Neural progenitor cell (in vitro differentiated cells): ENCODE data around the gene CDK8. TPM values are rescaled to one million over a fixed set of nuclear protein-coding genes. Genes with fewer than 3 reads are reported as not detected.

Experiments used
- DNase-seq: peaks from one replicate; pipeline ENCODE4 v3.0.0-alpha.2; 2016; ENCODE audit warnings: low spot score
- H2AFZ ChIP-seq: fragments of 200-600 bp; sonication (generic); replicated peaks from 2 replicates; pipeline ENCODE4 v1.6.1; 2016; ENCODE audit warnings: antibody characterized with exemption
- H3F3A ChIP-seq: fragments of 200-600 bp; sonication (generic); 2 replicates; pipeline ENCODE4 v1.6.1; 2016; ENCODE audit warnings: antibody characterized with exemption, low read depth
- H3K27ac ChIP-seq: fragments of 200-600 bp; sonication (generic); 2 replicates; pipeline ENCODE4 v1.5.1; 2016; ENCODE audit warnings: mild to moderate bottlenecking
- H3K27me3 ChIP-seq: fragments of 200-600 bp; sonication (generic); 2 replicates; pipeline ENCODE4 v1.6.1; 2016; ENCODE audit warnings: mild to moderate bottlenecking, moderate library complexity
- H3K36me3 ChIP-seq: fragments of 200-600 bp; sonication (generic); 2 replicates; pipeline ENCODE4 v1.5.1; 2016
- H3K4me1 ChIP-seq: fragments of 200-600 bp; sonication (generic); 2 replicates; pipeline ENCODE4 v1.6.1; 2016; ENCODE audit warnings: mixed run types
- H3K4me2 ChIP-seq: fragments of 200-600 bp; sonication (generic); 2 replicates; pipeline ENCODE4 v1.6.1; 2016
- H3K4me3 ChIP-seq: fragments of 200-600 bp; sonication (generic); 2 replicates; pipeline ENCODE4 v1.5.1; 2016
- H3K79me2 ChIP-seq: fragments of 200-600 bp; sonication (generic); 2 replicates; pipeline ENCODE4 v1.6.1; 2016; ENCODE audit warnings: low read depth
- H3K9ac ChIP-seq: fragments of 200-600 bp; sonication (generic); 2 replicates; pipeline ENCODE4 v1.6.1; 2016
- H3K9me3 ChIP-seq: fragments of 200-600 bp; sonication (generic); 2 replicates; pipeline ENCODE4 v1.5.1; 2016; ENCODE audit warnings: low read depth
- H4K20me1 ChIP-seq: fragments of 200-600 bp; sonication (generic); 2 replicates; pipeline ENCODE4 v1.6.1; 2016; ENCODE audit warnings: low read depth
- H3K27ac Mint-ChIP-seq: 3 replicates; pipeline ENCODE4 v1.8.0; 2021; ENCODE audit warnings: mixed read lengths
- H3K27me3 Mint-ChIP-seq: 2 replicates; pipeline ENCODE4 v1.8.0; 2022; ENCODE audit warnings: low read depth, mild to moderate bottlenecking, inconsistent platforms, moderate library complexity, mixed read lengths; ENCODE audit not compliant: insufficient read depth
- H3K36me3 Mint-ChIP-seq: 3 replicates; pipeline ENCODE4 v1.8.0; 2021; ENCODE audit warnings: mixed read lengths
- H3K4me1 Mint-ChIP-seq: 3 replicates; pipeline ENCODE4 v1.8.0; 2021; ENCODE audit warnings: mixed read lengths
- H3K4me3 Mint-ChIP-seq: 3 replicates; pipeline ENCODE4 v1.8.0; 2021; ENCODE audit warnings: mild to moderate bottlenecking, moderate library complexity, mixed read lengths
- H3K9me3 Mint-ChIP-seq: 3 replicates; pipeline ENCODE4 v1.8.0; 2020; ENCODE audit warnings: mixed read lengths
- CTCF ChIP-seq: fragments of 200-600 bp; sonication (generic); IDR thresholded peaks from 2 replicates; pipeline ENCODE4 v1.5.1; 2017; ENCODE audit warnings: antibody characterized with exemption, mild to moderate bottlenecking
- EZH2 ChIP-seq: fragments of 200-600 bp; sonication (generic); IDR thresholded peaks from 2 replicates; pipeline ENCODE4 v1.6.1; 2017; ENCODE audit warnings: antibody characterized with exemption, mild to moderate bottlenecking, moderate library complexity
- EZH2phosphoT487 ChIP-seq: fragments of 200-600 bp; sonication (generic); IDR thresholded peaks from 2 replicates; pipeline ENCODE4 v1.6.1; 2017; ENCODE audit warnings: antibody characterized with exemption
- total RNA-seq: library from RNA; depleted of rRNA; stranded (reverse); fragments of >200 nt; gene quantifications from 2 replicates; pipeline ENCODE4 v1.2.3, GENCODE V29; 2015; ENCODE audit warnings: low replicate concordance

The CDK8 gene
- total RNA-seq, 1 donor from 2014 or later = 69.3 TPM

DNA sequence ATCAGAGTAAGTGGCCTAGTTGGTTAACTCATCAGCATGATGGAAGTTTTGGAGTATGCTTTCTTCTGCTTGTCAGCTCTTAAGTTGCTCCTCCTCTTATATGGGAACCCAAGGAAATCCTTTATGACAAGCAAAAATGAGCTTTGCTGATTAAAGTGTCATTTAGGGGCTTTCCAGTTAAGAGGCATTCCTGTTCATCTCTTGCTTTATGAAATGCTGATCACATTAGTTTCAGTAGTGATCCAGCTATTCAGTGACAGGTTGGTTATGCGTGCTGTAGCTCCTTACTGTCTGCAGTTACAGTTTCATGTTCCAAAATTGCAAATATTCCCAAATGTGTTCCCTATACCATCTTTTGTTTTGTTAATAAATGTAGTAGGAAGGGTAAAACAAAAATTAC lies 146.6 kb downstream of the CDK8 start:
- DNase-seq = no peak
- Mint-ChIP-seq H3K4me1 (no peaks in the 10 kb centered on the region), H3K4me3 (no peak overlapping the region), H3K27ac (no peak overlapping the region), H3K27me3 (no peaks in the 10 kb centered on the region), H3K36me3 (peaks cover 17% of the 10 kb centered on the region), H3K9me3 (no peaks in the 10 kb centered on the region)
- no peaks in the 10 kb centered on the region for H3F3A ChIP-seq
- no peaks in the 10 kb centered on the region for H3K4me1 ChIP-seq
- no peak overlapping the region for H2AFZ ChIP-seq
- no peaks in the 10 kb centered on the region for H3K9me3 ChIP-seq
- H4K20me1 ChIP-seq = no peaks in the 10 kb centered on the region
- no peak overlapping the region for H3K9ac ChIP-seq
- H3K4me2 ChIP-seq = no peak overlapping the region
- H3K79me2 ChIP-seq = no peaks in the 10 kb centered on the region
- H3K4me3 ChIP-seq = no peak overlapping the region
- no peak overlapping the region for H3K27ac ChIP-seq
- peaks cover 6% of the 10 kb centered on the region for H3K36me3 ChIP-seq
- no peaks in the 10 kb centered on the region for H3K27me3 ChIP-seq
- TF ChIP-seq CTCF = no peak
- TF ChIP-seq EZH2 = no peak
- no peak for TF ChIP-seq EZH2phosphoT487

DNA sequence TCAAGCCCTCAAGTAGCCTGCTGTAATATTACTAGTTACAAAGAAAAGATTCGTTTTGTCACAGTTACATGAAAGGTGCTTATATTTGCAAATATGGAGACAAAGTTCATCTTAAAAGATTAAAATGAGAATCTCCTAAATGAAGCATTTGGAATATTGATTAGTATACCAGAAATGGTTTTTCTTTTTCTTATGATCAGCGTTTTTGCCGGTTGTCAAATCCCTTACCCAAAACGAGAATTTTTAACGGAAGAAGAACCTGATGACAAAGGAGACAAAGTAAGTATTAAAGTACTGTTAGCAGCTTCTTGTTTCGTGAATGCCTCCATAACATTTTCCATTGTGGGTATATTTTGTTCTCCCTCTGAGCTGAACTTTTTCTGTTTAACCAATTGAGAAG lies 147.1 kb downstream of the CDK8 start:
- Histone ChIP-seq H3K9ac (no peak overlapping the region), H3K36me3 (peaks cover 6% of the 10 kb centered on the region), H2AFZ (no peak overlapping the region), H3K4me1 (no peaks in the 10 kb centered on the region), H3F3A (no peaks in the 10 kb centered on the region), H3K4me2 (no peak overlapping the region), H3K9me3 (no peaks in the 10 kb centered on the region), H3K79me2 (no peaks in the 10 kb centered on the region), H3K27me3 (no peaks in the 10 kb centered on the region), H4K20me1 (no peaks in the 10 kb centered on the region), H3K4me3 (no peak overlapping the region), H3K27ac (no peak overlapping the region)
- peaks cover 20% of the 10 kb centered on the region for H3K36me3 Mint-ChIP-seq
- no peak for DNase-seq
- no peaks in the 10 kb centered on the region for H3K9me3 Mint-ChIP-seq
- H3K4me1 Mint-ChIP-seq = no peaks in the 10 kb centered on the region
- H3K4me3 Mint-ChIP-seq = no peak overlapping the region
- no peak overlapping the region for H3K27ac Mint-ChIP-seq
- TF ChIP-seq EZH2 = no peak
- no peak for TF ChIP-seq CTCF
- no peak for TF ChIP-seq EZH2phosphoT487
- no peaks in the 10 kb centered on the region for H3K27me3 Mint-ChIP-seq

GRCh38 chr13:26401578-26402021 lies 147.7 kb downstream of the CDK8 start:
- Mint-ChIP-seq H3K4me1 (no peaks in the 10 kb centered on the region), H3K36me3 (peaks cover 23% of the 10 kb centered on the region), H3K4me3 (no peak overlapping the region), H3K27me3 (peaks cover 1% of the 10 kb centered on the region), H3K27ac (no peak overlapping the region), H3K9me3 (no peaks in the 10 kb centered on the region)
- Histone ChIP-seq H3K27ac (no peak overlapping the region), H3K9ac (no peak overlapping the region), H2AFZ (no peak overlapping the region), H3K4me1 (no peaks in the 10 kb centered on the region), H3K27me3 (no peaks in the 10 kb centered on the region), H3K4me3 (no peak overlapping the region), H3K9me3 (no peaks in the 10 kb centered on the region), H3K4me2 (no peak overlapping the region), H3F3A (no peaks in the 10 kb centered on the region), H4K20me1 (no peaks in the 10 kb centered on the region), H3K36me3 (peaks cover 6% of the 10 kb centered on the region), H3K79me2 (no peaks in the 10 kb centered on the region)
- TF ChIP-seq EZH2phosphoT487 (no peak), CTCF (no peak), EZH2 (no peak)
- DNase-seq = no peak
